Keratinocyte (primary cell): ENCODE results near the gene HERC6. TPM values are rescaled to one million over a fixed set of nuclear protein-coding genes. Genes with fewer than 3 reads are reported as not detected.

Experiments used
- DNase-seq: peaks from one replicate; pipeline ENCODE4 v3.0.0-alpha.2; 2011; ENCODE audit warnings: low read depth, missing footprints, low spot score
- FAIRE-seq: peaks from 2 replicates; lab custom pipeline; 2011; peaks lifted over from hg19 to GRCh38; lab: Jason Lieb, UNC
- H2AFZ ChIP-seq: 2 replicates; pipeline ENCODE4 v1.6.0; 2012; ENCODE audit warnings: low read length, control low read depth, inconsistent platforms; ENCODE audit not compliant: control insufficient read depth
- H3K27ac ChIP-seq: 2 replicates; pipeline ENCODE4 v1.5.1; 2011; ENCODE audit warnings: low read length; ENCODE audit not compliant: control insufficient read depth, insufficient read depth
- H3K27me3 ChIP-seq: 3 replicates; pipeline ENCODE4 v1.6.0; 2011; ENCODE audit warnings: low read length; ENCODE audit not compliant: control insufficient read depth, insufficient read depth; ENCODE audit errors: extremely low read depth
- H3K36me3 ChIP-seq, 2 experiments: 2 replicates in 1 of 2; 3 replicates in 1 of 2; pipeline ENCODE4 v1.5.1; 2011; ENCODE audit warnings: low read length in 2 of 2, mild to moderate bottlenecking in 1 of 2; ENCODE audit not compliant: control insufficient read depth in 2 of 2, insufficient read depth in 2 of 2; ENCODE audit errors: extremely low read depth in 1 of 2
- H3K4me1 ChIP-seq: 3 replicates; pipeline ENCODE4 v1.5.1; 2011; ENCODE audit warnings: low read length; ENCODE audit not compliant: control insufficient read depth, insufficient read depth; ENCODE audit errors: extremely low read depth
- H3K4me2 ChIP-seq: 3 replicates; pipeline ENCODE4 v1.6.0; 2011; ENCODE audit warnings: low read depth, low read length; ENCODE audit not compliant: control insufficient read depth, insufficient read depth; ENCODE audit errors: extremely low read depth
- H3K4me3 ChIP-seq, 3 experiments: fragments of 200-600 bp in 1 of 3; sonication (generic) in 1 of 3; 2 replicates in 2 of 3; 3 replicates in 1 of 3; pipeline ENCODE4 v1.5.1; 2011 to 2016; ENCODE audit warnings: low read length in 3 of 3, mild to moderate bottlenecking in 3 of 3, control low read depth in 2 of 3, inconsistent platforms in 1 of 3, low read depth in 1 of 3, mixed read lengths in 1 of 3, mixed run types in 1 of 3, moderate library complexity in 1 of 3; ENCODE audit not compliant: control insufficient read depth in 2 of 3, insufficient read depth in 2 of 3; ENCODE audit errors: extremely low read depth in 1 of 3
- H3K79me2 ChIP-seq: 2 replicates; pipeline ENCODE4 v1.6.0; 2012; ENCODE audit warnings: low read length; ENCODE audit not compliant: control insufficient read depth, insufficient read depth
- H3K9ac ChIP-seq: 3 replicates; pipeline ENCODE4 v1.6.0; 2011; ENCODE audit warnings: low read length; ENCODE audit not compliant: control insufficient read depth, insufficient read depth; ENCODE audit errors: extremely low read depth
- H3K9me1 ChIP-seq: 3 replicates; pipeline ENCODE4 v1.6.0; 2011; ENCODE audit warnings: low read length; ENCODE audit not compliant: control insufficient read depth, insufficient read depth; ENCODE audit errors: extremely low read depth
- H3K9me3 ChIP-seq: 2 replicates; pipeline ENCODE4 v1.5.1; 2012; ENCODE audit warnings: low read depth, low read length; ENCODE audit not compliant: control insufficient read depth
- H4K20me1 ChIP-seq: 3 replicates; pipeline ENCODE4 v1.6.0; 2011; ENCODE audit warnings: low read length; ENCODE audit not compliant: control insufficient read depth, insufficient read depth; ENCODE audit errors: extremely low read depth
- CTCF ChIP-seq, 3 experiments: IDR thresholded peaks in 1 of 3; conservative IDR thresholded peaks in 1 of 3; optimal IDR thresholded peaks in 1 of 3; 2 replicates in 2 of 3; 3 replicates in 1 of 3; pipeline versions ENCODE3 to v1.5.1; 2011; ENCODE audit warnings: low read length in 3 of 3, mild to moderate bottlenecking in 3 of 3, moderate library complexity in 2 of 3, control low read depth in 1 of 3, inconsistent platforms in 1 of 3; ENCODE audit not compliant: insufficient read depth in 2 of 3; ENCODE audit errors: extremely low read depth in 1 of 3
- EZH2 ChIP-seq: IDR thresholded peaks from one replicate; pipeline ENCODE4 v1.6.1; 2012; ENCODE audit warnings: inconsistent platforms, mild to moderate bottlenecking, low read length, moderate library complexity
- dilution Hi-C: fragments of 300-500 bp; cut with MboI; formaldehyde crosslinking; loops from one replicate; pipeline ENCODE4 v1.7.0; 2020; ENCODE audit warnings: low sequenced_read_pairs; ENCODE audit not compliant: extremely low pct_ligation_motif_present
- polyA plus RNA-seq, 5 experiments: library from polyadenylated mRNA; depleted of rRNA in 3 of 5; stranded (reverse) in 3 of 5; stranded (forward) in 1 of 5; unstranded in 1 of 5; fragments of >200 nt; gene quantifications; 1 replicate in 1 of 5; 2 replicates in 3 of 5; 3 replicates in 1 of 5; pipeline versions ENCODE4 v1.2.1 to v1.2.3, GENCODE V29; 2011 to 2012; ENCODE audit warnings: missing spikeins in 2 of 5, low read depth in 1 of 5, low replicate concordance in 1 of 5

HERC6 gene
- polyA plus RNA-seq, 1 donor (not counting 4 experiments of a cell fraction or from before 2014, with no cell fraction given), result 33.9 TPM

- H4K20me1 ChIP-seq, result no peaks in the 10 kb centered on the region
- peaks cover 30% of the 10 kb centered on the region for H3K4me1 ChIP-seq
- H3K27me3 ChIP-seq, result no peaks in the 10 kb centered on the region
- no peak overlapping the region for H3K4me2 ChIP-seq
- dilution Hi-C loops, result no loop called here
- FAIRE-seq (no peak), DNase-seq (no peak)
- H2AFZ ChIP-seq, result no peak overlapping the region
- no peaks in the 10 kb centered on the region for H3K9me1 ChIP-seq
- H3K9ac ChIP-seq, result no peak overlapping the region
- no peaks in the 10 kb centered on the region for H3K9me3 ChIP-seq
- no peak overlapping the region for H3K27ac ChIP-seq
- peaks cover 3 to 4% of the 10 kb centered on the region in 2 experiments for H3K36me3 ChIP-seq
- TF ChIP-seq EZH2 (no peak), CTCF (optimal IDR thresholded peaks at IDR 0.05 in 1 of 3, IDR thresholded peaks at IDR 0.05 in 1 of 3, conservative IDR thresholded peaks at IDR 0.05 in 1 of 3; ENCODE audit: extremely low read depth in 1 of 3, insufficient read depth in 2 of 3, low read length in 3 of 3) (no peak)
- no peaks in the 10 kb centered on the region for H3K79me2 ChIP-seq
- H3K4me3 ChIP-seq, result no peak overlapping the region
These were observed 63.0 kb downstream of the HERC6 start for GRCh38 chr4:88441696-88442095.

GRCh38 chr4:88442689-88443191, 64.1 kb downstream of the HERC6 start:
- Histone ChIP-seq H3K79me2 (no peaks in the 10 kb centered on the region), H3K9me3 (no peaks in the 10 kb centered on the region), H3K9ac (no peak overlapping the region), H2AFZ (no peak overlapping the region), H3K4me3 (no peak overlapping the region), H3K27ac (no peak overlapping the region), H3K4me2 (no peak overlapping the region), H3K9me1 (no peaks in the 10 kb centered on the region), H3K4me1 (peaks cover 31% of the 10 kb centered on the region), H4K20me1 (no peaks in the 10 kb centered on the region), H3K36me3 (peaks cover 3 to 4% of the 10 kb centered on the region in 2 experiments), H3K27me3 (no peaks in the 10 kb centered on the region)
- FAIRE-seq (no peak), DNase-seq (no peak)
- TF ChIP-seq CTCF (optimal IDR thresholded peaks at IDR 0.05 in 1 of 3, IDR thresholded peaks at IDR 0.05 in 1 of 3, conservative IDR thresholded peaks at IDR 0.05 in 1 of 3; ENCODE audit: extremely low read depth in 1 of 3, insufficient read depth in 2 of 3, low read length in 3 of 3) (no peak), EZH2 (no peak)
- dilution Hi-C loops, result no loop called here
